Astrocyte (in vitro differentiated cells and primary cell): ENCODE data around the gene PLEKHO2. TPM values are rescaled to one million over a fixed set of nuclear protein-coding genes. Genes with fewer than 3 reads are reported as not detected.
"Not testable (repeated sequence)": the region's sequence is repeated elsewhere in the genome, so short reads cannot be mapped to it uniquely, and the experiment has no call there.

Source experiments
- DNase-seq: peaks from one replicate; pipeline ENCODE4 v3.0.0-alpha.2; 2010; ENCODE audit warnings: low read depth
- FAIRE-seq: peaks from 2 replicates; lab custom pipeline; 2011; peaks lifted over from hg19 to GRCh38; lab: Jason Lieb, UNC
- H2AFZ ChIP-seq: 2 replicates; pipeline ENCODE4 v1.6.0; 2012; ENCODE audit warnings: low read depth, low read length, inconsistent platforms
- H3K27ac ChIP-seq: 2 replicates; pipeline ENCODE4 v1.5.1; 2011; ENCODE audit warnings: low read depth, low read length, inconsistent platforms
- H3K27me3 ChIP-seq: 2 replicates; pipeline ENCODE4 v1.6.0; 2011; ENCODE audit warnings: low read length, inconsistent platforms; ENCODE audit not compliant: insufficient read depth
- H3K36me3 ChIP-seq: 2 replicates; pipeline ENCODE4 v1.5.1; 2011; ENCODE audit warnings: low read length, inconsistent platforms; ENCODE audit not compliant: insufficient read depth
- H3K4me1 ChIP-seq: 2 replicates; pipeline ENCODE4 v1.5.1; 2011; ENCODE audit warnings: low read length, inconsistent platforms; ENCODE audit not compliant: insufficient read depth
- H3K4me2 ChIP-seq: 2 replicates; pipeline ENCODE4 v1.6.0; 2012; ENCODE audit warnings: low read length, inconsistent platforms
- H3K4me3 ChIP-seq: 2 replicates; pipeline ENCODE4 v1.5.1; 2011; ENCODE audit warnings: low read depth, mild to moderate bottlenecking, low read length, inconsistent platforms; ENCODE audit not compliant: insufficient read depth
- H3K79me2 ChIP-seq: 2 replicates; pipeline ENCODE4 v1.6.0; 2012; ENCODE audit warnings: mild to moderate bottlenecking, low read length, inconsistent platforms; ENCODE audit not compliant: insufficient read depth
- H3K9ac ChIP-seq: 2 replicates; pipeline ENCODE4 v1.6.0; 2012; ENCODE audit warnings: mild to moderate bottlenecking, low read length, inconsistent platforms
- H3K9me3 ChIP-seq: 2 replicates; pipeline ENCODE4 v1.5.1; 2012; ENCODE audit warnings: low read depth, mild to moderate bottlenecking, low read length, inconsistent platforms; ENCODE audit not compliant: insufficient read depth
- H4K20me1 ChIP-seq: 2 replicates; pipeline ENCODE4 v1.6.0; 2012; ENCODE audit warnings: low read length, inconsistent platforms; ENCODE audit not compliant: insufficient read depth
- H3K27ac Mint-ChIP-seq: one replicate; pipeline ENCODE4 v1.8.0; 2021; ENCODE audit warnings: mild to moderate bottlenecking, mixed read lengths; ENCODE audit not compliant: unreplicated experiment
- H3K27me3 Mint-ChIP-seq: one replicate; pipeline ENCODE4 v1.8.0; 2021; ENCODE audit warnings: low read depth, mixed read lengths; ENCODE audit not compliant: unreplicated experiment
- H3K36me3 Mint-ChIP-seq: one replicate; pipeline ENCODE4 v1.8.0; 2021; ENCODE audit warnings: low read depth, mixed read lengths; ENCODE audit not compliant: unreplicated experiment
- H3K4me1 Mint-ChIP-seq: one replicate; pipeline ENCODE4 v1.8.0; 2021; ENCODE audit warnings: low read depth, mixed read lengths; ENCODE audit not compliant: unreplicated experiment
- H3K4me3 Mint-ChIP-seq: one replicate; pipeline ENCODE4 v1.8.0; 2021; ENCODE audit warnings: mild to moderate bottlenecking, moderate library complexity, mixed read lengths; ENCODE audit not compliant: unreplicated experiment
- H3K9me3 Mint-ChIP-seq: one replicate; pipeline ENCODE4 v1.8.0; 2021; ENCODE audit warnings: mild to moderate bottlenecking, mixed read lengths; ENCODE audit not compliant: unreplicated experiment
- CTCF ChIP-seq: IDR thresholded peaks from 2 replicates; pipeline ENCODE4 v1.5.1; 2011; ENCODE audit warnings: low read depth, mild to moderate bottlenecking, inconsistent platforms, low read length, moderate library complexity; ENCODE audit not compliant: insufficient read depth
- EZH2 ChIP-seq: IDR thresholded peaks from 2 replicates; pipeline ENCODE4 v1.6.1; 2012; ENCODE audit warnings: mild to moderate bottlenecking, low read length, inconsistent platforms; ENCODE audit not compliant: insufficient read depth
- total RNA-seq: library from RNA; stranded (reverse); gene quantifications from 2 replicates; pipeline ENCODE4 v1.2.1, GENCODE V29; 2021

The PLEKHO2 gene
- total RNA-seq, 1 donor from 2014 or later: 11.5 TPM

GRCh38 chr15:64798905-64799304 lies 42.8 kb upstream of the PLEKHO2 start:
- not testable (repeated sequence) for FAIRE-seq, H3K4me3 Mint-ChIP-seq, H3K9ac ChIP-seq, H4K20me1 ChIP-seq, H3K27ac ChIP-seq, H3K4me1 ChIP-seq, DNase-seq, H3K79me2 ChIP-seq, H3K27ac Mint-ChIP-seq, H3K27me3 Mint-ChIP-seq, H3K9me3 ChIP-seq, H3K4me1 Mint-ChIP-seq, H3K9me3 Mint-ChIP-seq, H3K27me3 ChIP-seq, H3K4me2 ChIP-seq, H3K36me3 Mint-ChIP-seq, H3K4me3 ChIP-seq, H3K36me3 ChIP-seq, H2AFZ ChIP-seq

GRCh38 chr15:64800476-64800875 lies 41.2 kb upstream of the PLEKHO2 start:
- Histone ChIP-seq H3K9ac (no peak overlapping the region), H2AFZ (no peak overlapping the region), H3K9me3 (no peaks in the 10 kb centered on the region), H3K27ac (no peak overlapping the region), H3K4me2 (no peak overlapping the region), H4K20me1 (no peaks in the 10 kb centered on the region), H3K36me3 (no peaks in the 10 kb centered on the region), H3K79me2 (no peaks in the 10 kb centered on the region), H3K27me3 (no peaks in the 10 kb centered on the region), H3K4me3 (no peak overlapping the region), H3K4me1 (no peaks in the 10 kb centered on the region)
- Mint-ChIP-seq H3K9me3 (no peaks in the 10 kb centered on the region), H3K27me3 (peaks cover 8% of the 10 kb centered on the region), H3K36me3 (no peaks in the 10 kb centered on the region), H3K4me3 (no peak overlapping the region), H3K27ac (no peak overlapping the region), H3K4me1 (no peaks in the 10 kb centered on the region)
- no peak for DNase-seq
- FAIRE-seq: no peak
- TF ChIP-seq EZH2 (no peak), CTCF (no peak)

GRCh38 chr15:64803526-64803925 lies 38.2 kb upstream of the PLEKHO2 start:
- no peak overlapping the region for H3K27ac Mint-ChIP-seq
- no peak overlapping the region for H3K4me3 Mint-ChIP-seq
- Histone ChIP-seq H3K79me2 (no peaks in the 10 kb centered on the region), H3K9me3 (no peaks in the 10 kb centered on the region), H3K27me3 (no peaks in the 10 kb centered on the region), H2AFZ (no peak overlapping the region), H3K4me1 (no peaks in the 10 kb centered on the region), H3K36me3 (no peaks in the 10 kb centered on the region), H3K4me3 (no peak overlapping the region), H3K4me2 (no peak overlapping the region), H3K9ac (no peak overlapping the region), H3K27ac (no peak overlapping the region), H4K20me1 (no peaks in the 10 kb centered on the region)
- H3K4me1 Mint-ChIP-seq: no peaks in the 10 kb centered on the region
- no peaks in the 10 kb centered on the region for H3K36me3 Mint-ChIP-seq
- no peak for TF ChIP-seq EZH2
- peaks cover 21% of the 10 kb centered on the region for H3K27me3 Mint-ChIP-seq
- DNase-seq (no peak), FAIRE-seq (no peak)
- H3K9me3 Mint-ChIP-seq: no peaks in the 10 kb centered on the region
